ENCODE data around the gene HNRNPUL1. TPM values are rescaled to one million over a fixed set of nuclear protein-coding genes. Genes with fewer than 3 reads are reported as not detected.
A peak's percentile ranks its signal among the peaks of the same experiment; 100 is the strongest.

The HNRNPUL1 gene
- total RNA-seq, 1 experiment from 2014 or later = 315 TPM

DNA sequence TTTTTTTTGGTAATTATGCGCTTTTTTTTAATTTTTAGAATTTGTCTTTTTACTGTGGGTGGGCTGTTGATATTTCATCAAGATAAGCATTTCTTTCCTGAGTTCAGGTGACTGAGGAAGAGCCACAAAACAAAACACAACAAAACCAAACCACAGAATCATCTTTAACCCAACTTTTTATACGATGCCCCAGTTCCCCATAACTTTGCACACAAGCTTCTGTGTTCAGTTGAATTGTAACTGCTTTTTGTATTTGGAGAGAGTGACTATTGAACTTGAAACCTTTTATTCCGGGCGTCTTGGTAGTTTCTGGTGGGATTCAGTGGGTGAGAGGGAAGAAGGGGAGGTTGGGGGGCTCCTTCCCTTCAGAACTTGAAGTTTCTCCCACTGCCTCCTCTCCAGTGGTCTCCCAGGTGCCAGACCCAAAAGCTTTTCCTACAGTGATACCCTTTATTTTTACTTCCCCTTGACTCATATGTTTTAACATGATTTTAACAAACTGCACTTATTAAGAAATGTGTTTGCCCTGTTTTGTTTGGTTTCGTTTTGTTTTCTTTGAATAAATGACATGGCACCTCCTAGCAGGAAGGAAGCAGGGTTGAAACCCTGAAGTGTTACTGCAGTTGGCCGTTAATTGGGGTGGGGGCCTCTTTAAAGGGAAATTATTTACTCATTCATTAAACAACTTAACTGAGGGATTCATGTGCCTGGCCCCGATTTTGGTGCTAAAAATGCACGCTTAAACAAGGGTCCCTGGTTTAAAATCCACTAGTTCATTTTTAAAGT is 43.1 kb downstream of the HNRNPUL1 start:
- H4K91ac ChIP-seq (ENCODE audit: insufficient read length, low read depth, low read length) = no peak overlapping the region
- peaks cover 1% of the 10 kb centered on the region; the same call in 1 of the 2 replicates for H3K27me3 Mint-ChIP-seq (ENCODE audit: low read depth)
- H2AFZ ChIP-seq (ENCODE audit: low read length) = no peak overlapping the region
- H2BK120ac ChIP-seq (ENCODE audit: low read depth, low read length, poor library complexity, severe bottlenecking) = no peak overlapping the region
- H3K23me2 ChIP-seq (ENCODE audit: insufficient read length, low read depth, low read length, poor library complexity, severe bottlenecking) = peaks cover 12% of the 10 kb centered on the region
- H4K8ac ChIP-seq (replicated peaks; ENCODE audit: insufficient read length, low read depth, low read length) = no peak overlapping the region
- peaks cover 20 to 33% of the 10 kb centered on the region in 2 experiments for H3K4me1 Mint-ChIP-seq
- H3K27me3 ChIP-seq (ENCODE audit: insufficient read depth, low read length) = no peaks in the 10 kb centered on the region
- H3K4me1 ChIP-seq (ENCODE audit: insufficient read depth, low read length) = no peaks in the 10 kb centered on the region
- no peak overlapping the region for H2BK12ac ChIP-seq (ENCODE audit: insufficient read length, low read depth, low read length)
- no peak overlapping the region for H2BK20ac ChIP-seq (ENCODE audit: low read depth, low read length, poor library complexity, severe bottlenecking)
- no peak overlapping the region for H2AK5ac ChIP-seq (ENCODE audit: insufficient read length, low read length)
- no peak overlapping the region for H2BK5ac ChIP-seq (ENCODE audit: insufficient read length, low read length)
- no peak overlapping the region for H3K9ac ChIP-seq (ENCODE audit: extremely low read depth, insufficient read length, low read length)
- H4K20me1 ChIP-seq (ENCODE audit: control insufficient read depth, insufficient read depth, insufficient read length) = peaks cover 2% of the 10 kb centered on the region
- H3K14ac ChIP-seq (ENCODE audit: insufficient read depth, low read length) = no peak overlapping the region
- no peak overlapping the region for H3K4me3 Mint-ChIP-seq
- no peak overlapping the region for H3K4me2 ChIP-seq (ENCODE audit: insufficient read depth, insufficient read length, low read length)
- no CpG with 5 or more reads among the region's 8 CpGs for WGBS (ENCODE audit: extremely low coverage, insufficient read length, low lambda C conversion rate)
- peak overlapping the region in 2 of 3 experiments; percentile 53 to 89; a peak in 4 of 7 replicates for H3K27ac Mint-ChIP-seq
- no peak for DNase-seq
- H3K9me3 Mint-ChIP-seq = peaks cover 0 to 3% of the 10 kb centered on the region in 2 experiments; a peak in 1 of 5 replicates
- no peak overlapping the region for H3K18ac ChIP-seq (ENCODE audit: insufficient read length, low read depth, low read length)
- H3K4ac ChIP-seq (ENCODE audit: low read depth, low read length) = no peak overlapping the region
- H3K56ac ChIP-seq (ENCODE audit: insufficient read length, low read depth, low read length) = no peak overlapping the region
- no peaks in the 10 kb centered on the region for H3K79me1 ChIP-seq (ENCODE audit: insufficient read depth, low read depth, low read length, poor library complexity, severe bottlenecking)
- H3K27ac ChIP-seq (ENCODE audit: insufficient read length, low read depth, low read length) = no peak overlapping the region
- no peaks in the 10 kb centered on the region for H3K79me2 ChIP-seq (ENCODE audit: insufficient read depth, low read length)
- H3K23ac ChIP-seq (ENCODE audit: insufficient read length, low read depth, low read length) = no peak overlapping the region
- no peak overlapping the region for H3T11ph ChIP-seq (ENCODE audit: low read length)
- H3K9me3 ChIP-seq (ENCODE audit: control insufficient read depth, low read depth, low read length) = no peaks in the 10 kb centered on the region
- H4K5ac ChIP-seq (ENCODE audit: insufficient read length, low read depth, low read length) = no peak overlapping the region
- H3K36me3 Mint-ChIP-seq (ENCODE audit: insufficient read depth in 1 of 3, low read depth in 3 of 3) = peaks cover 46 to 60% (median 58%) of the 10 kb centered on the region in 3 experiments
- H2BK15ac ChIP-seq (ENCODE audit: low read depth, low read length) = no peak overlapping the region
- no peak for TF ChIP-seq CTCF (conservative IDR thresholded peaks at IDR 0.05)

All from H9 (cell line).